Stimulated activated CD8-positive, alpha-beta memory T cell treated with anti-CD3 and anti-CD28 coated beads, Interleukin-12 subunit alpha, Interleukin-12 subunit beta, amount 100 ng/mL, for 4 hours (primary cell): Measurements from ENCODE around the gene ST6GALNAC4.
A peak's percentile ranks its signal among the peaks of the same experiment; 100 is the strongest.
"Not testable (repeated sequence)": the region's sequence is repeated elsewhere in the genome, so short reads cannot be mapped to it uniquely, and the experiment has no call there.

ENCODE experiments used
- DNase-seq: peaks from one replicate; pipeline ENCODE4 v3.0.0-alpha.2; 2020; ENCODE audit warnings: low read depth

ST6GALNAC4 gene

DNA sequence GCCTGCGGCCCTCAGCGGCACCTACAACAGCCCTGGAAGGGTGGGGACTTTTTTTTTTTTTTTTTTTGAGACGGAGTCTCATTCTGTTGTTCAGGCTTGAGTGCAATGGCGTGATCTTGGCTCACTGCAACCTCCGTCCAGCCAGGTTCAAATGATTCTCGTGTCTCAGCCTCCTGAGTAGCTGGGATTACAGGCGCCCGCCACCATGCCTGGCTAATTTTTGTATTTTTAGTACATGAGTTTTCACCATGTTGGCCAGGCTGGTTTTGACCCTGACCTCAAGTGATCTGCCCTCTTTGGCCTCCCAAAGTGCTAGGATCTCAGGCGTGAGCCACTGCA, 46.7 kb downstream of the ST6GALNAC4 start:
- not testable (repeated sequence) for DNase-seq

DNA sequence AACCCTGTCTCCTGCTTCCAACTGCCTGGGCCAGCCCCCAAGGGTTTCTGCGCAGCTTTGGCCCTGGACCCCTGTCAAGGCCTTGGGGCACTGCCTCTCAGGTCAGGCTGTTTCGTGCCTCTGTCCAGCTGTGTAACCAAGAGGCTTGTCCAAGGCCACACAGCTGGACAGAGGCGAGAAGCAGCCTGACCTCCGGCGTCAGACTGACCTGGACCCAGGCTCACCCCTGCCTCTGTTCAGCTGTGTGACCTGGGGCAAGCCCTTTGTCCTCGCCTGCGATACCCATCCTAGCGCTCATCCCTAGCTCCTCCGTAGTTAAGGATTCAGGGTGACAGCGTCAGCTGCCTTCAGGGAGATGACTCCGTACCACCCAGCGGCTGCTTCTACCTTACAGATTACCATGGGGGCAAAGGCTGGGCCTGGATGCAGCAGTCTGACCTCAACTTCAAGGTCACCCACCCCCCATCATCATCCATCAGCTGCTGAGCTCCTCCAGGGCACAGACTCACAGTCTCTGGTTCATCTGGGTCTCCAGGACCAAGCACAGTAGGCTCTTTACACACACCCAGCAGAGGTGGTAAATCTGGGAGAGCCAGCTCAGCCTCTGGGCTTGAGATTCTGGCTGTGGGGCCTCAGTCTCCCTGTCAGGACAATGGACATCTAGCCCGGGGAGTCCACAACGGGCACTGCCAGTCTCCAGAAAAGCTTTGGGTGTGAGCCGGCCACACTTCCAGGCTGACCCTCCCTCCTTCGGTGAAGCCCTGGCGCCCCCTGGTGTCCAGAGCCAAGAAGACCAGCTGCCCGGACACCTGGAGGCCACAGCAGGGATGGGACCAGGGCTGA, 47.3 kb downstream of the ST6GALNAC4 start:
- peak; percentile 56 for DNase-seq

DNA sequence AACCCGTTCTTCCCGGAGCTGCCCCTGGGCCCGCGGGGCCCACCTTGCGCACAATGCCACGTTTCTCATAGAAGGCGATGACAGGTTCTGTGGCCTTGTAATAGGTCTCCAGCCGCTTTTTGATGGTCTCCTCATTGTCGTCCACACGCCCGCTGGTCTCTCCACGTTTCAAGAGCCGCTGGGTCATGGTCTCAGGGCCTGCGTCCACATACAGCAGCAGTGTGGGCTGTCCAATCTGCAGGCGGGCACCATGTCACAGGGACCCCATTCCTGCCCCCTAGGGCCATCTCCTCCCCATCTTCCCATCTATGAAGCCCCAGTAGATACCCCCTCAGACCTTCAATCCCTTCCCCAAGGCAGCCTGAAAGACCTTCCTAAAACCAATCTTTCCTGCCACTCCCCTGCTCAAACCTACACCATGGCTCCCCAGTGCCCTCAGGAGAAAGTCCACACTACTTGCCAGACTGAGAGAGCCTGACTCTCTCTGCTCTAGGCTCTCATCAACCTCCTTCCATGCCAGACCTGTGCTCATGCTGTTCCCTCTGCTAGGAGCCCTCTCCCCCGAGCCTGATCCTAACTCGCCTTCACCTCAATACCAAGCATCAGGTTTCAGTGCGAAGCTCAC, 48.5 kb downstream of the ST6GALNAC4 start:
- DNase-seq: no peak

DNA sequence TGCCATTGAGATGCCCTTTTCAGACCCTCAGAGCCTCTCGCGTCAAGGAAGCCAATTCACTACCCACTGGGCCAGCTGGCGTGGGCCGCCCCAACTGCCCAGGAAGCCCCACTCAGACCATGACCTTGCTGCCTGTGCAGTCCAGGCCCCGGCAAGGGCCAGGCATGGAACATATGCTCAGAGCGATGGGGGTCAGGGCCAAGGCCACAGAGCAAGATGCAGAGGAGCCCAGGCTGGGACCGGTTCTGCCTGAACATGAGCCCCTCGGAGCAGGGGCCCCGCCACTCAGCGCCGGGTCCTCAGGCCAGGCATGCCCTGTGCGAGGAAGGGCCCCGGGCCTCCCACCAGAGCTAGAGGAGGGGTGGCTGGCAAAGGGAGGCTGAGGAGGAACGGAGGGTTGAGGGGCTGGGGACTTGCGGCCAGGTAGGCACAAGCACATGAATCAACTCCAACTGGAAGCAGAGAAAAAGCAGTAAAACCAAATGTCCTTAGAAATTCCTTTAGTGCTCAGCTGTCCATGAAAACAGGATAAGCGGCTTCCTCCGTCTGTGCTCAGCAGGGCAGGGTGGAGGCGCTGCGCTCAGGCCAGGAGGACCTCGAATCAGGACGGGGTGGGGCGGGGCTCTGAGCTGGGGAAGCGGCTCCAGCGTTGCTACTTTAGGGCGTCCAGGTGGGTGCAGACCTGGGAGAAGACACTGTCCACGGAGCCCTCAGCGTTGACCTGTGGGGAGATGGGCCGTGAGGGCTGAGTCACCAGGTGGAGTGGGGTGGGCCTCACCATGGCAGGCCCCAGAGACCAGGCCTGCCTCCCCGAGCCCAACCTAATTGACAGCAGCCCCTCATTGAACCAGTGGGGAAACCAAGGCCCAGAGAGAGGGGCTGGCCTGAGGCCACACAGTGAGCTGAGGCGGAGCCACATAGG, 49.2 kb downstream of the ST6GALNAC4 start:
- DNase-seq: no peak

DNA sequence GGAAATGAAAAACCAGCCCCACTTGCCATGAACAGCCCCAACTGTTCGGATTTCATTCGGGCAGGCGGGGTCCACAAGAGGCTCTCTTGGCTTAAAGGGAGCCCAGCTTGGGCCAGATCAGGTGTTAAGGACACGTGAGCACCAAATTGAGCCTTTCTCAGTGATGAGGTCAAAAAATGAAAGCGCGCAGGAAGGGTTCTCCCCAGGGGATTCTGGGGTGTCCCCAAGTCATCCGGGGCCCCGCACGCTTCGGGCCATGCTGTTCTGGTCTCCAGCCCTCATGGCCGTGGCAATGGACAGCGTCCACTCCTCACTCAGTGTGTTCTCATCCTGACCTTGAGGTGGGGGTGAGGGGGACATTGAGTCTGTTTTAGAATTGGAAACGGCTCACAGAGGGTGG, 50.3 kb downstream of the ST6GALNAC4 start:
- no peak for DNase-seq

DNA sequence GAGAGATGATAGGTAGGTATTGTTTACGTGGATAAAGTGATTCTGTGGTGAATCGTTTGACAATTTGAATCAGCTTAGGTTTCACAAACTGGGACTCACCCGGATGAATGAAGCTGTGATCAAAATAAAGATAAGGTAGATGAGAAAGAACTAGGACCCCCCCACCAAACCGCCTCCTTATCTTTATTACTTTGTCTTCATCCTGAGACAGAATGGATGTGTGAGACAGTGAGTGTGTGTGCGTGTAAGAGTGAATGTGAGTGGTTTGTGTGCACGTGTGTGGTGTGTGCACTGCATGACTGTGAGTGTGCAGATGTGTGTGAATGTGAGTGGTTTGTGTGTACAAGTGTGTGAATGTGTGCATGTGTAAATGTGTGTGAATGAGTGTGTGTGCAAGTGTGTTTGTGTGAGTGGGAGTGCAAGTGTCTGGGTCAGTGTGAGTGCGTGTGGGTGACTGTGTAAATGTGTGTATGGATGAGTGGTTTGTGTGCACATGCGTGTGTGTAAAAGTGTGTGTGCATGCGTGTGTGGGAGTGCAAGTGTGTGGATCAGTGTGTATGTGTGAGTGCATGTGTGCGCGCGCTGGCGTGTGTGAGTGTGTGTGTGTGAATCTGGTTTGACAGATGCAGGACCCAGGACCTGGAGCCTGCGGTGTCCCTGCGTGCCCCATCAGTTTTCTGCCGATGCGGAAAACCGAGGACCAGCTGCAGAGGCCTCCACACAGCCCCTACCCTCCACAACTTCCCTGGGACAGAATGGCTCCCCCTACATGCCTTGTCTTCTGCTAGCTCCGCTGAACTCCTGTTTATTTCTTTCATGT, 51.0 kb downstream of the ST6GALNAC4 start:
- no peak for DNase-seq

DNA sequence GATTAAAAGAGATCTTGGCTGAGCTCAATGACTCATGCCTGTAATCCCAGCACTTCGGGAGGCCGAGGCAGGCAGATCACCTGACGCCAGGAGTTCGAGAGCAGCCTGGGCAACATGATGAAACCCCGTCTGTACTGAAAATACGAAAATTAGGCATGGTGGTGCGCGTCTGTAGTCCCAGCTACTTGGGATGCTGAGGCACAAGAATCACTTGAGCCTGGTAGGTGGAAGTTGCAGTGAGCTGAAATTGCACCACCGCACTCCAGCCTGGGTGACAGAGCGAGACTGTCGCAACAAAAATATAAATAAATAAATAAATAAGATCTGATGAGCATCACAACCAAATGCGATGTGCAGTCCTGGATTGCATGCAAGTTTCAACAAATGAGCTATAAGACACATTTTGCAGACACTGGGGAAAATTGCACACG, 53.6 kb downstream of the ST6GALNAC4 start:
- no peak for DNase-seq

DNA sequence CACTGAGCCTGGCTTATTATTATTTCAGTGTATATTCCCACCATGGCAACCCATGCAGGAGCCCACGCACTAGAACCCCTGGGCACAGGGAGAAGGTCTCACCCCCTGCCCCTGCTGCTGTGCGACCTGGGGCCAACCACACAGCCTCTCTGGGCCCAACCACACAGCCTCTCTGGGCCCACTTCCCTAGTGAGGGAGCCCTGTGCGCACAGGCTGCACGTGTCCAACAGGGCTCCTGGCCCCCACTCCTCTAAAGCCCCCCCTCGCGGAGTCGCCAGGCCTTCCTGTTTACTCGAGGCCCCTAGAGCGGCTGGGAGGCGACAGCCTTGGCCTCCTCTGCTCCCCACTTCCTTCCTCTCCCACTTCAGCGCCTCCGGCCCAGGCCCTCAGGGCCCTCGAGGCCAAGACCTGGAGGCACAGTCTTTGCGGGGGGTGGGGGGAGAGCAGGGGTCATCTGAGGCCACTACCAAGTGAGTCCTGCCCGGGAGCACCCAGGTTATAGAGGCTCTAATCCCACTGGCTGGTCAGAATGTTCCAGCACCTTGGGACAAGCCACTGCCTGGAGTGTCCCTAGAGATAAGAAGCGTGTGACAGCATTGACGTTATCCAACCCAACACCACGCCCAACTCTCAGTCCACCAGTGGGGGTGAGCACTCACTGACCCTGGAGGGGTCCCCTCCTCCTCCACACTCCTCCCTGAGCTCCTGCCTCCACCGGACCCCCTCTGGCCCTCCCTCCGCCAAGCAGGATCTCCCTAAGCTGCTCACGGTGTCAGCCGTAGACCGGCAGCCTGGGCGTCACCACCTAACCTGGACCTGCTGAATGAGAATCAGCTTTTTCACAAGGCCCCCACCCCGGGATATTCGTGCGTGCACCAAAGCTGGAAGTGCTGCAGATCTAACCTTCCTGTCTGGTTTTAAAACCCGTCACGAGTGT, 54.5 kb downstream of the ST6GALNAC4 start:
- DNase-seq: peak; percentile 37

DNA sequence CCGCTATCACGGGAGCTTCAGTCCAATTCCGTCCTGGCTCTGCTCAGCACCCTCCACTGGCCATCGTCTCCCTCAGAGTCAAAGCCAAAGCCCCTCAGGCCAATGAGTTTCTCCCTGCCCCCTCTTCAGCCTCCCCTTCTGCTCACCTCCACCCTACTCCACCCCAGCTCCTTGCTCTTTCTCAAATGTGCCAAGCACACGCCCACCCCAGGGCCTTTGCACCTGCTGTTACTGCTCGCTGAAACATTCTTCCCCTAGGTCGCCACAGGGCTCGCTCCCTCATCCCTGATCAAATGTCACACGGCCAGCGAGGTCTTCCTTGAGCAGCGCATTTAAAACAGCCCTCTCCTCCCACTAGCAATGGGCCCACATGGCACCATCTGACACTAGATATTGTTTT, 56.1 kb downstream of the ST6GALNAC4 start:
- no peak for DNase-seq

DNA sequence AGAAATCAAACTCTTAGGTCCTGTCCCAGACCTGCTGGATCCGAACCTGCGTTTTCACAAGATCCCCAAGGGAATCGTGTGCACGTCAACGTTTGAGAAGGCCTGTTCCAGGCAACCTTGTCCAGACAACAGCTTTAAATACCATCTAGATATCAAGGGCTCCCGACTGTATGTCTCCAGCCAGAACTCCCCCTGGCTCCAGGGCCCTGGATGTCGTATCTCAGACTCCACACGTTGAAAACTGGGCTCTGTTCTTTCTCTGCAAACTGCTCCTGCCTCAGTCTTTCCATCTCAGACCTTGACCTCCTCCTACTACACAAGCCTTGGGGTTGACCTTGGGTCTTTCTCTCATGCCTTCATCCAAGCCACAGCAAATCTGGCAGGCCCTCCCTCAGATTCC, 56.6 kb downstream of the ST6GALNAC4 start:
- DNase-seq: no peak

DNA sequence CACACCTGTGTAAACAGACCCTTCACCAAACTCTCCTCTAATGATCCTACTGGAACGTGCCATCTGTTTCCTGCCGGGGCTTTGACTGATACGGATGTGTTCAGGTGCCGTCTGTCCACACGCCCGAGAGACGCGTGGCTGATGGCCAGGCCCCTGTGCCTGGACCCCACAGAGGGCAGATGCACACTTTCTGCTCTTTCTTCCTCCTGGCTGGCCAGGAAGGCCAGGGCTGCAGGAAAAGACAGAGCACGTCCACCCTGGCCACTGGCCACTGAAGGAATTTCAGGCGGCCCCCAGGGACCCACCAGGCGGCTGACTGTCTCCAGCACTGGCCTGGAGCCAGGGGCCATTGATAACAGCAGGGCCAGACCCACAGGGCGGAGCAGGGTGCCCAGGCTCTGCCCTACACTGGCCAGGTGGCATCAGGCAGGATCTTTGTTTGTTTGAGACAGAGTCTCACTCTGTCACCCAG, 58.8 kb downstream of the ST6GALNAC4 start:
- DNase-seq: no peak
